Cerebellar cortex (tissue), 1 donor: ENCODE measurements around the gene LGALS9C.
"Not testable (repeated sequence)": the region's sequence is repeated elsewhere in the genome, so short reads cannot be mapped to it uniquely, and the experiment has no call there.

Experiments used
- DNase-seq: peaks from one replicate; pipeline ENCODE4 v3.0.0-alpha.2; 2015; ENCODE audit warnings: low spot score

LGALS9C gene

GRCh38 chr17:18476508-18477308 lies at the start of gene LGALS9C:
Gene LGALS9C (plus strand): TSS chr17:18476789. CDS start chr17:18476855, 66 bp downstream.
- DNase-seq: not testable (repeated sequence)

- not testable (repeated sequence) for DNase-seq
Measured at GRCh38 chr17:18432206-18432605, 44.4 kb upstream of the LGALS9C start.

GRCh38 chr17:18439465-18439870 lies 37.1 kb upstream of the LGALS9C start:
- DNase-seq: not testable (repeated sequence)

GRCh38 chr17:18442093-18442492 lies 34.5 kb upstream of the LGALS9C start:
- DNase-seq: not testable (repeated sequence)

GRCh38 chr17:18442532-18442931 lies 34.1 kb upstream of the LGALS9C start:
- DNase-seq: not testable (repeated sequence)

DNA sequence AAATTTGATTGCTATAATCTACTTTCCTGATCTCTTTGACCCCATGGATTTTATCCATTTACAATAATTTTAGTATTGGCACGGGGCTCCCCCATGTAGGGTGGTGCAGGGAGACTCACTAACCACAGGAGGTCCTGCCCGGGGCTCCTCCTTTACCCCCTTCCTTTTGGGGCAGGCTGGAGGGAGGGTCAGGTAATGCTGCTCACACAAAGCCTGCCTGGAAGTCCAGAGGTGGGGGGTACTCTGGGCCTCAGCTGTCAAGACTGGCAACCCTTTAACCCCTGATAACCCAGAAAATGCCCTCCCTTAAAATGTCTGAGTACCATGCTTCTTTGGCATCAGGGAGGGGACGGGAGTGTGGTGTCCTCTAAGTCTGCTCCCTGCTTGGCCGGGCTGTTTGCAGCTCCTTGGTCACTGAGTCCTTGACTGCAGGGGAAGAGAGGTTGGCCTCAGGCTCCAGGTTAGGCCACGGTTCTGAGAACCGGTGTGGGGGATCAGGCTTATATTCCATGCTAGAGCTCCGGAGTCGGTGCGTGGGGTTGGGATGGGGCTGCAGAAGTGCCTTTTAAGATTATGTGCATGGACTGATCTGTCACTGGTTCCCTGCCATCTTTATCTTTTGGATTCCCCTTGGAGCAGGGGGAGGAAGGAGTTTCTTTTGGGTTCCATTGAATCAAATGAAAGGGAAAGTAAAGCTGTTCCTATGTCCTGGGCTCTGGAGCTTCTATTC lies 28.9 kb upstream of the LGALS9C start:
- DNase-seq: not testable (repeated sequence)

DNA sequence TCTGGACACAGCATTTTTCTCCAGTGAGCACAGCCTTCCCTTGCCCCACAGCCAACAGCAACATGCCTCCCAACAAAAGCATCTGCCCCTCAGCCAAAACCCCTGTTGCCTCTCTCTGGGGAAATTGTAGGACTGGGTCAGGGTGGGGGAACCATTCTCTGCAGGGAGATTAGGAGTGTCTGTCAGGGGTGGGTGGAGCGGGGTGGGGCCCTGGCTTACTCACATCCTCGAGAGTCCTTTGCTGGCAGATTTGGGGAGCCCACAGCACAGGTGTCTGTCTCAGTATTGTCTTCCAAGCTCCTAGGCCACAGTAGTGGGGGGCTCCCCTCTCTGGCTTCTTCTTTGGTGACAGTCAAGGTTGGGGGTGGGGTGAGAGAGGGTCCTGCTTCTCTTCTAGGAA lies 28.3 kb upstream of the LGALS9C start:
- not testable (repeated sequence) for DNase-seq

- DNase-seq: not testable (repeated sequence)
Measured at GRCh38 chr17:18449833-18450232, 26.8 kb upstream of the LGALS9C start.

- DNase-seq: not testable (repeated sequence)
Measured at GRCh38 chr17:18450998-18451397, 25.6 kb upstream of the LGALS9C start.

DNA sequence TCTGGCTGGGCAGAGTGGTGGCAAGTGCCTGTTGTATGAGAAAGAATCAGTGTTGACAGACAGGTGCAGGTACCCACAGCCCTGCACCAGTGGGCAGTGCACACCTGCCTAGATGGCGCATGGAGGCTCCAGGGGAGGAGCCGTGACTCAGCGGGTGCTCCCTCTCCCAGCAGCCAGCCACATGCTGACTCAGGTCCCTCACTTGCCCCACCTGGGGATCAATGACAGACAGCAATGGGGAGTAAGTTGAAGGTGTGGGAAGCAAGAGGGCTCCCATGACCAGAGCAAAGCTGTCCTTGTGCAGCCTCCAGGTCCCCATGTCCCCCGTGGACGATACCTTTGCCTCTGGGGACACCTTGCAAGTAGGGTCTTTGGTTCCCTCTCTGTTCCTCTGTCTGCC lies 24.6 kb upstream of the LGALS9C start:
- not testable (repeated sequence) for DNase-seq

DNA sequence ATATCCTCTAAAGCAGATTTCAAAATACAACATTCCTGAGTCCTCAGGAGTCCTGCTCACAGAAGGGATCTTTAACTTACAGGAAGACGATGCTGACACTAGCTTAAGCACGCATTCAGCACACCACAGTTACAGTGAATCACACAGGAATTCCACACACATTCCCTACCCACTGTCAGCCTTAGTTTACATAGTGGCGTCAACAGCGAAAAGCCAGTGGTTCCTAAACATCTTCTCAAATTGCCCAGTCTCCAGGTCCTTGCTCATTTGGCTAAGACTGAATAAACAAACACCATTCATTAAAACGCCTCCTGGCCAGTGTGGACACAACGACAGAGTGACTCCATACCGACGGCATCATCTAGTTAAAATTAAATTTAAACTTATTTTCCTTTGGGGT lies 17.6 kb upstream of the LGALS9C start:
- DNase-seq: not testable (repeated sequence)

GRCh38 chr17:18463831-18464502 lies 12.6 kb upstream of the LGALS9C start:
- peak; percentile 37 for DNase-seq

GRCh38 chr17:18466250-18466983 lies 10.2 kb upstream of the LGALS9C start:
- peak; percentile 49 for DNase-seq

DNA sequence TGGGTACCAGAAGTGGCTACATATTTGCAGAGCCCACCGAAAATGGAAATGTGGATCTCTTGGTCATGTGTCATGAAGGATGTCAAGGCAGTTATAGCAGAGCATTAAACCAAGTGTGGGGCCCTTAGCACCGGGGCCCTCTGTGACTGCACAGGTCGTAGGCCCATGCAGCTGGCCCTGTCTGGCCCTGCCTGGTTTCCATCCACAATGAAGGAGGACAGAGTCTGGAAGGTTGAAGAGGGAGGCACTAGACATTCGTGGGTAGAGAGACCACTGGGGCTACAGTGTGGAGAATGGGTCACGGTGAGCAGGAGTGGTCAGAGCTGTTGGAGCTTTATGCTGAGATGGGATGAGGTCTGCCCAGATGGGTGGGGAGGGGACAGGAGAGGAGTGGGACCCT lies 9.6 kb upstream of the LGALS9C start:
- not testable (repeated sequence) for DNase-seq

GRCh38 chr17:18468472-18469171 lies 8.0 kb upstream of the LGALS9C start:
- not testable (repeated sequence) for DNase-seq

GRCh38 chr17:18469837-18470236 lies 6.8 kb upstream of the LGALS9C start:
- not testable (repeated sequence) for DNase-seq

DNA sequence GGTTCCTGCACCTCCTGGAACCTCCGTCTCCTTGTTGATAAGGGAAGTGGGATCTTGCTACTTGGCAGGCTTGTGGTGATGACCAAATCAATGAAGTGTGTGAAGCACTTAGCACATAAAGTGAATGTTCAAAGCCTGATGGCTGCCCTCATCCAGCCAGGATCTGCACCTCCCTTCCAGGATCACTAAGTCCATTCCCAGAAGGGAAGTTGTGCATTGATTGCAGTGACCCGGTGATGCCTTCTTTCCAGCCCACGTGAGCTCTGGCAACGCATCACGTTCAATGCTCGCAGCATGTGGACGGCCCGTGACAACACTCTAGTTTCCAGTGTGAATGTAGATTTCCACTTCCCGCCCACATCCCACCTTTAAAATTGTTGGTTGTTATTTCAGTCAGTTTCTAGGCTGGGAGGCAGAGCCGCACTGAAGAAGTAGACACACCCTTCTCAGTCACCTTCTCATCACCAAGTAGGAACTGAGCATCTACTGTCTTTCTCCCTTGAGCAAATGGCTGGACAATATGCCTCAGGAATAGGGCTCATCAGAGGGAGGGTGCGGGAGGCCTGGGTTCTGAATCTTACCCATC lies 6.2 kb upstream of the LGALS9C start:
- not testable (repeated sequence) for DNase-seq

DNA sequence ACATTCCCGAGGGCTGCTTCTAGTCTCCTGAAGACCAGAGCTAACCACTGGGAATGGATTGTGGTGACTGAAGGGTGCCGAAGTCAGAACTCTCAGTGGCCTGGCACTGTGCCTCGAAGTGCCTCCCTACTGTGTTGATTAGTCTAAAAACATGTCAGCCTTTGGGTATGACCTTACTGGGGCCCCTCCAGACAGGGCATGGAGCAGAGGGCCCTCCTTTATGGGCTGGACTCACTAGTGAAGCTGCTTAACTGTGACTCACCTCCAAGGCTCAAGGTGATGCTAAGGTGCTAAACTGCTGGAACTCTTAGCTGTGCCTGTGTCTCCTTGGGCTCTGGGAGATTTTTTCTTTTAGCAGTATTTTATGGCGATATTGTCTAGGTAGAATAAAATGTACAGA lies 2.6 kb upstream of the LGALS9C start:
- not testable (repeated sequence) for DNase-seq

- DNase-seq: not testable (repeated sequence)
Measured at GRCh38 chr17:18474754-18475153, 1.8 kb upstream of the LGALS9C start.

- DNase-seq: not testable (repeated sequence)
Measured at GRCh38 chr17:18477367-18477766, 778 bp downstream of the LGALS9C start.

DNA sequence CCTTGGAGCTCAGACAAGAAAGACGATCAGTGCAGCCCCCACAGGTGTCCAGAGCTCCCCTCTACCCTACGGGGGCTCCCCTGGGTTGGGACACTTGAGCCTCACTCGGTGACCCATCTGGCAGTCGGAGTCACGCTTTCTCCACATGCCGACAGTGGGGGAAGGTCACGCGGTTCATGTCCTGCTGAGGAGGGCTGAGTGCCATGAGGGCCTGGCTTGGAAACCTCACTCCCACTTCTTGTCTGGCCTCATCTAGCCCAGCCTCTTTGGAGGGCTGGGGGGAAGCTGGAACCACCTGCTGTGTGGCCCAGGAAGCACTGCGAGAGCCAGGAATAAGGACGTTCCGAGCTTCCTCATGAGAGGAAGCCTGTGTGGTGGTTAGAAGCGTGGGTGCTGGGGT lies 1.8 kb downstream of the LGALS9C start:
- not testable (repeated sequence) for DNase-seq
